ENCODE data around the gene ETV6.

DNA sequence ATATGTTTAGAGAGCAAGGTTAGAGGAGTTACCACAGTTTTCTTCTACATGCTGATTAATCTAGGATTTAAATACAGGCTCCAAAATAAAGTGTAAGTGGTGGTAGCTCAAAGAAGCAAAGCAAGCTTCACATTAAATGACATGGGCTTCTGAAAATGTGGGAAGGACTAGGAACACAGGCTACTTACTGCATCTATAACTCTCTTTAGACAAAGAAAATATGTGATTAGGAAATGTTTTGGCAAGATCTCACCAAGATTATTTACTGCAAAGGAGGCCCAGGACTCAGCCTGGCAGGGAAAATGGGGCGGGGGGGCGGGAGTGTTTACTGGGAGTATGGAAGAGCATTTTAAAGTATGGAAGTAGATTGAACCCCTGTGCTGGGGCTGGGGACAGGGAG, 39.4 kb downstream of the ETV6 start:
- TF ChIP-seq, protein P1, sequence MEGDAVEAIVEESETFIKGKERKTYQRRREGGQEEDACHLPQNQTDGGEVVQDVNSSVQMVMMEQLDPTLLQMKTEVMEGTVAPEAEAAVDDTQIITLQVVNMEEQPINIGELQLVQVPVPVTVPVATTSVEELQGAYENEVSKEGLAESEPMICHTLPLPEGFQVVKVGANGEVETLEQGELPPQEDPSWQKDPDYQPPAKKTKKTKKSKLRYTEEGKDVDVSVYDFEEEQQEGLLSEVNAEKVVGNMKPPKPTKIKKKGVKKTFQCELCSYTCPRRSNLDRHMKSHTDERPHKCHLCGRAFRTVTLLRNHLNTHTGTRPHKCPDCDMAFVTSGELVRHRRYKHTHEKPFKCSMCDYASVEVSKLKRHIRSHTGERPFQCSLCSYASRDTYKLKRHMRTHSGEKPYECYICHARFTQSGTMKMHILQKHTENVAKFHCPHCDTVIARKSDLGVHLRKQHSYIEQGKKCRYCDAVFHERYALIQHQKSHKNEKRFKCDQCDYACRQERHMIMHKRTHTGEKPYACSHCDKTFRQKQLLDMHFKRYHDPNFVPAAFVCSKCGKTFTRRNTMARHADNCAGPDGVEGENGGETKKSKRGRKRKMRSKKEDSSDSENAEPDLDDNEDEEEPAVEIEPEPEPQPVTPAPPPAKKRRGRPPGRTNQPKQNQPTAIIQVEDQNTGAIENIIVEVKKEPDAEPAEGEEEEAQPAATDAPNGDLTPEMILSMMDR (conservative IDR thresholded peaks at IDR 0.05; ENCODE audit: low read length): no peak
- TF ChIP-seq EZH2phosphoT487 (IDR thresholded peaks at IDR 0.05; ENCODE audit: borderline replicate concordance, low read depth, low read length): no peak
